PC-9 (cell line): Measurements from ENCODE around the gene UTP25. TPM values are rescaled to one million over a fixed set of nuclear protein-coding genes. Genes with fewer than 3 reads are reported as not detected.
A peak's percentile ranks its signal among the peaks of the same experiment; 100 is the strongest.

Experiments
- BruUV-seq: library from RNA; stranded (reverse); fragments of 400-500 nt; replicated peaks from 2 replicates; lab custom pipeline; 2021; lab: Mats Ljungman, UMichigan
- CTCF ChIA-PET: fragments of 300-600 bp; sonication (Branson Sonifier 250); formaldehyde crosslinking; loops from one replicate; lab custom pipeline; 2022; ENCODE audit warnings: antibody characterized with exemption; lab: Charles Lee
- POLR2A ChIA-PET: fragments of 300-600 bp; sonication (Branson Sonifier 250); formaldehyde crosslinking; loops from one replicate; lab custom pipeline; 2022; ENCODE audit warnings: antibody characterized with exemption; ENCODE audit not compliant: unreplicated experiment; lab: Charles Lee
- DNase-seq, 2 experiments: peaks; one replicate each; pipeline versions ENCODE4 v3.0.0 to v3.0.0-alpha.2; 2015 to 2022; ENCODE audit warnings: mixed read lengths in 1 of 2
- H2AFZ ChIP-seq: fragments of 200-600 bp; sonication (generic); 2 replicates; pipeline ENCODE4 v1.8.1; 2017; ENCODE audit warnings: antibody characterized with exemption
- H3F3A ChIP-seq: fragments of 200-600 bp; sonication (generic); 2 replicates; pipeline ENCODE4 v1.8.1; 2017; ENCODE audit warnings: antibody characterized with exemption, mild to moderate bottlenecking, low read depth; ENCODE audit not compliant: insufficient read depth
- H3K27ac ChIP-seq: fragments of 200-600 bp; sonication (generic); 2 replicates; pipeline ENCODE4 v1.6.1; 2016; ENCODE audit warnings: mixed run types
- H3K27me3 ChIP-seq: fragments of 200-600 bp; sonication (generic); 2 replicates; pipeline ENCODE4 v1.6.1; 2016; ENCODE audit warnings: low read depth, mixed run types; ENCODE audit not compliant: insufficient read depth
- H3K36me3 ChIP-seq: fragments of 200-600 bp; sonication (generic); 2 replicates; pipeline ENCODE4 v1.6.1; 2016; ENCODE audit warnings: low read depth, mixed run types
- H3K4me1 ChIP-seq: fragments of 200-600 bp; sonication (generic); replicated peaks from 2 replicates; pipeline ENCODE4 v1.6.1; 2016; ENCODE audit warnings: mixed run types; ENCODE audit not compliant: insufficient read depth
- H3K4me2 ChIP-seq: fragments of 200-600 bp; sonication (generic); 2 replicates; pipeline ENCODE4 v1.6.1; 2017; ENCODE audit warnings: mixed run types
- H3K4me3 ChIP-seq: fragments of 200-600 bp; sonication (generic); 2 replicates; pipeline ENCODE4 v1.6.1; 2016; ENCODE audit warnings: mixed run types
- H3K79me2 ChIP-seq: fragments of 200-600 bp; sonication (generic); 2 replicates; pipeline ENCODE4 v1.6.1; 2017; ENCODE audit warnings: low read depth, mixed run types
- H3K9me2 ChIP-seq: fragments of 200-600 bp; sonication (generic); 2 replicates; pipeline ENCODE4 v1.8.1; 2017; ENCODE audit warnings: mild to moderate bottlenecking; ENCODE audit not compliant: insufficient read depth
- H3K9me3 ChIP-seq: fragments of 200-600 bp; sonication (generic); 2 replicates; pipeline ENCODE4 v1.8.1; 2016; ENCODE audit warnings: low read depth; ENCODE audit not compliant: insufficient read depth
- H4K20me1 ChIP-seq: fragments of 200-600 bp; sonication (generic); 2 replicates; pipeline ENCODE4 v1.8.1; 2017; ENCODE audit not compliant: insufficient read depth
- EZH2 ChIP-seq: fragments of 200-600 bp; sonication (generic); IDR thresholded peaks from 2 replicates; pipeline ENCODE4 v1.8.0; 2017; ENCODE audit warnings: antibody characterized with exemption, low read depth
- intact Hi-C: fragments of 100-400 bp; cut with micrococcal nuclease; formaldehyde crosslinking; loops from one replicate; pipeline ENCODE4 v1.10.0; 2022; ENCODE audit not compliant: unreplicated experiment
- total RNA-seq: library from RNA; stranded (reverse); gene quantifications from 2 replicates; pipeline ENCODE4 v1.2.3, GENCODE V29; 2021
- TF ChIP-seq, protein P1 (sequence below): fragments of 200-600 bp; sonication (generic); conservative IDR thresholded peaks from 2 replicates; pipeline ENCODE4 v1.6.1; 2017; ENCODE audit warnings: mixed run types, antibody characterized with exemption, mild to moderate bottlenecking, moderate library complexity

The UTP25 gene
- total RNA-seq, 1 experiment from 2014 or later = 9.3 TPM

DNA sequence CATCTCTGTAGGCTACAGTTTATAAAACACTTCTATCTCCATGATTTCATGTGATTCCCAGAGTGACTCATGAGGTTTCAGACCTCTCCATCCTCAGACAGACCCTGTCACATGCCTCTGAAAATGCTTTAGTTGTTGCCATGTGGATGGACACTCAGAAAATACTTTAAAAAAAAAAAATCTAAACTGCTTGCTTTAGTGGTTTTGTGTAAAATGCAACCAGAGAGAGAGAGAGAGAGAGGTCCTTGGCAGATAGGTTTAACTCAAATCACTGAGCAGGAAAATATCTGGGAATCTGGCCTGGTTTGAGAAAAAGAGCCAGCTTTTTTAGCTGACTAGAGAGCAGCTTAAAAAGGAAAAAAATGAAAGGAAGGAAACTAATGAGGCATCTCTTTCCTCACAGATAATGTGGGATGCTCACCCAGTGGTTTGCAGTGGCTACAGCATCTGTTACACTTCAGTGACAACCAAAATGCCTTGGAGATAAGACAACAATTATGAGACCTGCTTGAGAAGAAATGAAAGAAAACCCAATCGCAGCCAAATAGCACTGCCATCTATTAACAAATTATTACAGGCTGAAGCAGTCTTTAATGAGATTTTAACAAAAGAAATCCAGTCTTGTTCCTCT is 55.7 kb downstream of the UTP25 start:
- no peaks in the 10 kb centered on the region for H3K36me3 ChIP-seq
- H3K27me3 ChIP-seq = no peaks in the 10 kb centered on the region
- POLR2A ChIA-PET = no interaction called here
- intact Hi-C loops = no loop called here
- H3K4me3 ChIP-seq = no peak overlapping the region
- no peaks in the 10 kb centered on the region for H3K79me2 ChIP-seq
- BruUV-seq = no TSS peak
- no peak overlapping the region for H2AFZ ChIP-seq
- H3F3A ChIP-seq = no peaks in the 10 kb centered on the region
- H4K20me1 ChIP-seq = no peaks in the 10 kb centered on the region
- H3K4me2 ChIP-seq = no peak overlapping the region
- peaks cover 20% of the 10 kb centered on the region for H3K4me1 ChIP-seq
- CTCF ChIA-PET = interaction anchor here (0.6 kb wide), 1 partner anchor 491 kb away, joined by 3 read pairs; no protein-coding TSS in a partner anchor
- H3K9me3 ChIP-seq = no peaks in the 10 kb centered on the region
- H3K27ac ChIP-seq = peak overlapping the region; percentile 68
- no peak for DNase-seq
- TF ChIP-seq, protein P1, sequence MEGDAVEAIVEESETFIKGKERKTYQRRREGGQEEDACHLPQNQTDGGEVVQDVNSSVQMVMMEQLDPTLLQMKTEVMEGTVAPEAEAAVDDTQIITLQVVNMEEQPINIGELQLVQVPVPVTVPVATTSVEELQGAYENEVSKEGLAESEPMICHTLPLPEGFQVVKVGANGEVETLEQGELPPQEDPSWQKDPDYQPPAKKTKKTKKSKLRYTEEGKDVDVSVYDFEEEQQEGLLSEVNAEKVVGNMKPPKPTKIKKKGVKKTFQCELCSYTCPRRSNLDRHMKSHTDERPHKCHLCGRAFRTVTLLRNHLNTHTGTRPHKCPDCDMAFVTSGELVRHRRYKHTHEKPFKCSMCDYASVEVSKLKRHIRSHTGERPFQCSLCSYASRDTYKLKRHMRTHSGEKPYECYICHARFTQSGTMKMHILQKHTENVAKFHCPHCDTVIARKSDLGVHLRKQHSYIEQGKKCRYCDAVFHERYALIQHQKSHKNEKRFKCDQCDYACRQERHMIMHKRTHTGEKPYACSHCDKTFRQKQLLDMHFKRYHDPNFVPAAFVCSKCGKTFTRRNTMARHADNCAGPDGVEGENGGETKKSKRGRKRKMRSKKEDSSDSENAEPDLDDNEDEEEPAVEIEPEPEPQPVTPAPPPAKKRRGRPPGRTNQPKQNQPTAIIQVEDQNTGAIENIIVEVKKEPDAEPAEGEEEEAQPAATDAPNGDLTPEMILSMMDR = no peak
- no peak for TF ChIP-seq EZH2
- no peaks in the 10 kb centered on the region for H3K9me2 ChIP-seq

GRCh38 chr1:209884249-209884648 is 56.5 kb downstream of the UTP25 start:
- no peaks in the 10 kb centered on the region for H3K36me3 ChIP-seq
- CTCF ChIA-PET = no interaction called here
- no peaks in the 10 kb centered on the region for H4K20me1 ChIP-seq
- no peak for DNase-seq
- no peak overlapping the region for H3K4me3 ChIP-seq
- H3K79me2 ChIP-seq = no peaks in the 10 kb centered on the region
- H3K27ac ChIP-seq = peak overlapping the region; percentile 68
- H3K9me3 ChIP-seq = no peaks in the 10 kb centered on the region
- H3K4me2 ChIP-seq = peak overlapping the region; percentile 27
- TF ChIP-seq, protein P1 = no peak
- no peak for TF ChIP-seq EZH2
- H3K4me1 ChIP-seq = peaks cover 20% of the 10 kb centered on the region
- intact Hi-C loops = loop anchor here (1.0 kb wide), 2 partner anchors 11 to 105 kb away; no protein-coding TSS in a partner anchor
- TSS peak; percentile 87 for BruUV-seq
- no peaks in the 10 kb centered on the region for H3F3A ChIP-seq
- no peaks in the 10 kb centered on the region for H3K9me2 ChIP-seq
- no peaks in the 10 kb centered on the region for H3K27me3 ChIP-seq
- POLR2A ChIA-PET = interaction anchor here (0.5 kb wide), 1 partner anchor 12 kb away, joined by 4 read pairs; no protein-coding TSS in a partner anchor
- H2AFZ ChIP-seq = no peak overlapping the region

DNA sequence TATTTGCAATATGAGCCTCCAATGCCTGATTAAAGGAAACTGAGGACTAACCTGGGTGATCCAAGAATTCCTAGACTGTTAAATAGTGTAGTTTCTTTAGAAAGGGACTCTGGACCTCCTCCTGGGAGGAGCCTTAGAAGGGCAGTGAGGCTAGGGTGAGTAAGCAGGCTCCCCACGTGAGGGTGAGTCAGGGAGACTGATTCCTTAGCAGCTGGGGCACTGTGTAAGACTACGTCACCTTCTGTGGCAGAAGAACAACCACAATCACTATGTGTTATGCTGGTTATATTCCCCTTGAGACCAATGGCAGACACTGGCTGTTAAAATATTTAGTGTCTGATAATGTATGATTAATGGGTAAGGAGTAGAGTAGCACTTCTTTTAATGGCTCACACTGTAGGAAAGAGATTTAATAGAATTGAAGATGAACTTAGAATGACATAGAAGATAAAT is 56.9 kb downstream of the UTP25 start:
- no peaks in the 10 kb centered on the region for H3K9me3 ChIP-seq
- H3F3A ChIP-seq = no peaks in the 10 kb centered on the region
- H3K27me3 ChIP-seq = no peaks in the 10 kb centered on the region
- POLR2A ChIA-PET = interaction anchor here (0.5 kb wide), 1 partner anchor 11 kb away, joined by 4 read pairs; no protein-coding TSS in a partner anchor
- H3K9me2 ChIP-seq = no peaks in the 10 kb centered on the region
- TF ChIP-seq, protein P1 = no peak
- no peak for TF ChIP-seq EZH2
- CTCF ChIA-PET = no interaction called here
- H2AFZ ChIP-seq = no peak overlapping the region
- H3K79me2 ChIP-seq = no peaks in the 10 kb centered on the region
- H4K20me1 ChIP-seq = no peaks in the 10 kb centered on the region
- peaks cover 20% of the 10 kb centered on the region for H3K4me1 ChIP-seq
- DNase-seq = peak; percentile 85 to 87
- peak overlapping the region; percentile 68 for H3K27ac ChIP-seq
- BruUV-seq = no TSS peak
- intact Hi-C loops = loop anchor here (1.0 kb wide), 2 partner anchors 11 to 105 kb away; no protein-coding TSS in a partner anchor
- H3K4me2 ChIP-seq = peak overlapping the region; percentile 40
- no peaks in the 10 kb centered on the region for H3K36me3 ChIP-seq
- no peak overlapping the region for H3K4me3 ChIP-seq
